NCI-H1436 (cell line): Measurements from ENCODE around the gene NDUFB10.
"Not testable (repeated sequence)": the region's sequence is repeated elsewhere in the genome, so short reads cannot be mapped to it uniquely, and the experiment has no call there.

Experiments used
- DNase-seq: peaks from one replicate; lab custom pipeline; 2025; lab: John Stamatoyannopoulos, UW

Gene NDUFB10

DNA sequence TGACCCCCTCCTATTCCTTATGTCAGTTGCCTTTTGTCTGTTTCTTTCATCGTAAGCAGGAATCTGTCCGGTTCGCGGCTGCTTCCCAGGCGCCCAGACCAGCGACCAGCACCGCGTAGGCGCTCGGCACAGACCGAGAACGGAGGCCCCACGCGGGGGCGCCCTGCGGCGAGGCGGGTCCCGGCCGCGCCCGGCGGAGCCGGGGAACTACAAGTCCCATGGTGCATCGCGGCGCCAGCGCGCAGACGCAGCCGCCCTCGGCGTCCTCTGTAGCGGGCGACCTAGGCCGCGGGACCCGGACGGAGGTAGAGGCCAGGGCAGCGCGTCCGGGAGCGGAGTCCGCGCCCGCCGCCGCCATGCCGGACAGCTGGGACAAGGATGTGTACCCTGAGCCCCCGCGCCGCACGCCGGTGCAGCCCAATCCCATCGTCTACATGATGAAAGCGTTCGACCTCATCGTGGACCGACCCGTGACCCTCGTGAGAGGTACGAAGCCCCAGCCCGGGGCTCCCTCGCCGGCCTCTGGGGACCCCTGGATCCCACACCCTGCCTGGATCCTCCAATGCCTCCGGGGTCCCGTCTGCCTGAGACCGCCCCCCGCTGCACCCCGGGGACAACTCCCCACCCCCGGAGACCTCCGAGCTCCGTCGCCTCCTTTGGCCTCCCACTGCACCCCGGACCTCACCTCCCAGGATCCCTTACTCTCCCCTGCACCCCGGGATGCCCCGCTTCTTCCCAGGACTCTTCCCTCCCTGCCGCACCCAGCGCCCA is at the start of gene NDUFB10:
Gene NDUFB10 (plus strand): TSS at position 270 of the 771 bp plus-strand sequence. CDS start 87 bp downstream, at position 357.
- DNase-seq, result peak; percentile 82

DNA sequence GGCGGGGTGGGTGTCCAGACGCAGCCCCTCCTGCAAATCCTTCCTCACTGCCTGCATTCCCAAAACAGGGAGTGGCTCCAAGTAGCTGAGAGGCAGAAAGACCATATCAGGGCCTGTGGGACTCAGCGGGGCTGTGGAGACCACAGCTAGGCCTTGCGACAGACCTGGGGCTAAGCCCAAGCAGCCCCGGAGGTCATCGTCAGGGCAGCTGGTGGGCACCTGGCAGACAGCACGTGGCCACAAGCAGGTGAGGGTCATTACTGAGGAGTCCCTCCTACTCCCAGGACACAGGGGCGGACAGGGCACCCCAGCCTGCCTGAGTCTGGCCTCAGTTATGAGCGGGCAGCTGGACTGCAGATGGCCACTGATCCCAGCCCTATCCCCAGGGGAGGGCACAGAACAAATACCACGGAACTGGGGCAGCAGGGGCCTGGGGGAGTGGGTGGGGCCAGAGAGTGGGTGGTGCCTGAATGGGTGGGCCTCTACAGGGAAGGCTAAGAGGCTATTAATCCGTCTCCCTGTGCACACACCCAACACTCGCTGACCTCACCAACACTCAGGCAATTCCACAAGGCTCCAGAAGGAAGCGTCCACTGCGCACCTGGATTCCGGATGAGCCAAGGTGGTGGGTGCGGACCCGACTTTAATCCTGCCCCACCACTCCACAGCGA is 49.6 kb upstream of the NDUFB10 start:
- DNase-seq, result no peak

DNA sequence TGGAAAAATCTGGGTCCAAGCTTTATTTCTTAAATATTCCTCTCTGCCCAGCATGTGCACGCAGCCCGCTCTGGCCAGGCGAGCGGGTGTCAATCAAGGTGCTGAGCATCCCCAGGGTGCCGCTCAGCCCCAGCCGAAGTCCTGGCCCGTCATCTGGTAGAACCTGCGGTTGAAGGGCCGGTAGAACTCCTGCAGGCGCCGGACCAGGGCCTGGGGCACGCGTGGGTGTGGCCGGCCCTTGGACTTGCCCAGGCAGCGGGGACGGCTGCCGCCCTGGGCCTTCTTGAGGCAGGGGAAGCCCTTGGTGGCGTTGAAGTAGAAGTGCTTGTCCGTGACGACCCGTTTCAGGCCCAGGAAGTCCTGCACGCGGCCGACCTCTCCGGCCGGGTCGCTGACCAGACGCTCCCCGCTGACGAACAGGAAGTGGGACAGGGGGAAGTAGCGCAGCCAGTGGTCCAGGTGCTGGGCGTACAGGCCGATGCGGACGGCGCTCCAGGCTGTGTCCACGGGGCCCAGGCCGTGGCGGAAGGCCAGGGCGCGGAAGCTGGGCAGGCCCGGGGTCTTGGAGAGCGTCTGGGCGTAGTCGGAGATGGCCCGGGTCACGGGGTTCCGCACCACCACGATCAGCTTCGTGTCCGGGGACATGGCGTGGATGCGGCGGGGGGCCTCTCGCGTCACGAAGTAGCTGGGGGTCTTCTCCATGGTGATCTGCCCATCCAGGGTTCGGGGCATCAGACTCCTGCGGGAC is 47.7 kb upstream of the NDUFB10 start:
- no peak for DNase-seq

DNA sequence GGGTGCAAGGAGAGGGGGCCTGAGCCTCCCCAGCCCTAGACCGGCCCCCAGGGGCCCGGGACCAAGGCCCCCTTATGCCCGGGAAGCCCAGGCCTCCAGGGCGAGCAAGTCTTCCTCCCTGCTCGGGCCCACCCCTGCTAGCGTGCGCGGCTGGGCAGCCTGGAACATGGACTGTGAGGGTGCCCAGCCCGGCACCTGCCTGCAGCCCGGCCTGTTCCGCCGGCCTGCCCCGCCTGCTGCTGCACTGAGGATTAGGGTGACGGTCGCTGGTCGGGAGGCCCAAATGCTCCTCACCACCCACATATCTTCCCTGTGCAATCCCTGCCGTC is 47.2 kb upstream of the NDUFB10 start:
- no peak for DNase-seq

DNA sequence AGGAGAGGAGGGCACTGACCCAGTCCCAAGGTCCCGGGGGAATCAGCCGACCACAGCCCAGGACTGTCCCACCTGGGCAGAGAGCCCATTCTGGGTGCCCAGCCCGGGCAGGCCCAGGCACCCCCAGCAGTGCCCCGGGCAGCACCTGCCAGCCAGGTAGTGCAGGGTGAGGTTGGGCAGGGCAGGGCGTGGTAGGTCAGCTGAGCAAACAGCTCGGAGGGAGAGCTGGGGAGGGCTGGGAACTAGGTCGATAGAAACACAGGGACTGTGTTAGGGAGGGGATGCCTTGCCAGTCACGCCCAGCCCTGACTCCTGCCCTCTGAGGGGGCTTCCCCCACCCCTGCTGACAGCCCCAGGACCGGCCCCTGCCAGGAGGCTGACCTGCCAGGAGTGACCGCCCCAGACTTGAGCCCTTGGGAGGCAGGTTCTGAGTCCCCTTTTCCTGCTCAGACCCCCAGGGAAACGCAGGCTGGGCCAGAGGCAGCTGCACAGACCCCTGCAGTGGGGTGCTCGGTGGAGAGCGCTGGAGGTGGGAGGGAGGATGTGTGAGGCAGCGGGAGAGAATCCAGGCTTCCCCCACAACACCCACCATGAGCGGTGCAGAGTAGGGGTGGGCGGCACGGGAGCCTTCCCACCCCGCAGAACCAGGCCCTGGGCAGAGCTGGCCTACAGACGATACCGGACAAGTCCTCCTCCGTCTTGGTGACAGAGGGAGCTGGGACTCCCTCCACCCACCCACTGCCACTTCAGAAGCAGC is 45.8 kb upstream of the NDUFB10 start:
- DNase-seq, result no peak

DNA sequence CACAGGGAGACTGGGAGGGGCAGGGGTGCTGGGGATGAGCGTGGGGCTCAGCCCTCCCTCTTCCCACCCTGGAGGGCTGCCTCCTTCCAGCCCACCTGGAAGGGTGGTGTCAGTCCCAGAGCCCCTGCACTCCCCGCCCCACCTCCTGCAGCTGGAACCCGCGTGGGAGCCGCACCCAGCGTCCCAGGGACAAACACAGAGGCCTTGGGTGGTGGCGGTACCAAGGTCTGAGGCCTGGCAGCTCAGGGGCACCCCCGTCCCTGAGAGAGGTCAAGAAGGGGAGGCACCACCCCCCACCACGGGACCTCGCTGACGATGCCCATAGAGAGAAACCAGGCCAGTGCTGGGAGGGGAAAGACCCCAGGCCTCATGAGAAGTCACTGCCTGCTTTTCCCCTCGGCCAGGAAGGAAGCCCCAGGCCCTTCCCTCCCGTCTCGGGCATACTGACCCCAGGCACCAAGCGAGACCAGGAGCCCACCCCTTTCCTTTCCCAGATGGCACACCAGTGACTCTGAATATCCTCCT is 45.2 kb upstream of the NDUFB10 start:
- DNase-seq, result no peak

DNA sequence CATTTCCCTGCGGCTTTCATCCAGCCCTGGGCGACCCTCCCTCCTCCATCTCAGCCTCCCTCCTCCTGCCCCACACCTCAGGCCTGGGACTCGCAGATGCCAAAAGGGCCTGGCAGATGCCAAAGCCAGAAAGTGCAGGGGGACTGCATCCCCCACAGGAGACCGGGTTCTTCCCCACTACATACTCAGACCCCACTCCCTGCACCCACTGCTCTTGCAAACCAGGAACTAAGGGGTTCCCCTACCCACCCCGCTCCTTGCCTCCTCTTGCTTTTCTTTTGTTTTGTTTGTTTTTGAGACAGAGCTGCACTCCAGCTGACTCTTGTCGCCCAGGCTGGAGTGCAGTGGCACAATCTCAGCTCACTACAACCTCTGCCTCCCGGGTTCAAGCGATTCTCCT is 44.4 kb upstream of the NDUFB10 start:
- DNase-seq, result no peak

DNA sequence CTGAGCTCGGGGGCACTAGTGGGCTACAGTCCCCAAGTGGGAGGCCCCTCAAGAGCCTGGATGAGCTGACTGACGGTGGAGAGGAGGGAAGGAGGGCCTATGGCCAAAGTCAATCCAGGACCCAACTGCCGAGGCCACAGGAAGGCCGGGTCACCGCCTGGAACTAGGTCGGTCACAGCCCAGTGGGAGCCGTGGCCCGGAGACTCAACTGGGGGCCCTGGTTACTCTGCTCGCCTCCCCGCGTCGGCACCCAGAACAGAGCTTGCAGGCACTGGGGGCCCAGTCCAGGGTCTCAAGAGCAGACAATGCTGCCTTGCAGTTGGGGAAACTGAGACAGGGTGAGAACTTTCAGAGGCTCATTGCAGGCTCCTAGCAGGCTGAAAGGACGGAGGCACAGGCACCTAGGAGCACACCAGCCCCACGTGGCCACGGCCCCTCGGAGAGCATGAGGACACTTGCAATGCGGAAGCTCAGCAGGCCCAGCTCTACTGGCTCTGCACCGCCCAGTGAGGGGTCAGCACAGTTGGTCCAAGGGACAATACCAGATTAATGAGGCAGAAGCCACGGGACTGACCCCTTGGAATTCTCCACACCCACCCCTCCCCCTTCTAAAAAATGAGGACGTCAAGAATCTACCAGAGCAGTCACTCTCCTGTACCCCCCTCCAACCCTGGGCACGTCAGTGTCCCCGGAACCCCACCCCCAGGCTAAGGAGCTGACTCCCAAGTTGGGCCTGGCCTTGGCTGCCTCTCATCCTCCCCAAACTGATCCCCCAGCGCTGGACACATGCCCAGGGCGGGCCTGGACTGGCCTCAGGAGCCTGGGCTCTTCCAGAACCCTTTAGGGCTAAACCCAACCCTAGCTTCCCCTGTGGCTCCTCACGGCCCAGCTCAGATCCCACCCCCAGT is 43.4 kb upstream of the NDUFB10 start:
- no peak for DNase-seq

DNA sequence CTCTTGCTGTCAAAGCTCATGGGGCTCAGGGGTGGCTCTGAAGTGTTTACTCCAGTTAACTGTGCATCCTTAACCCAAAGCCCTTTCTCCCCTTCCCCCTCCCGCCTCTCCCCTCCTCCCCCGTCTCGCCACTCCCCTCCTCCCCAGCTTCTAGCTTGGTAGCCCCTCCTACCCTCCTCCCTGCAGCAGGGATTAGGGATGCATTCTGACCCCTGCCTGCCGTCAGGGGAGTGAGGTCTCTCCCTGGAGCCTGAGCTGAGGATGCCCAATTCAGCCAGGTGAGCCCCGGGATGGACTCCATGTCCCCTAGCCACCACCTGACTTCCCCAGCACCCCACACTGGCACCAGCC is 42.7 kb upstream of the NDUFB10 start:
- DNase-seq, result no peak

DNA sequence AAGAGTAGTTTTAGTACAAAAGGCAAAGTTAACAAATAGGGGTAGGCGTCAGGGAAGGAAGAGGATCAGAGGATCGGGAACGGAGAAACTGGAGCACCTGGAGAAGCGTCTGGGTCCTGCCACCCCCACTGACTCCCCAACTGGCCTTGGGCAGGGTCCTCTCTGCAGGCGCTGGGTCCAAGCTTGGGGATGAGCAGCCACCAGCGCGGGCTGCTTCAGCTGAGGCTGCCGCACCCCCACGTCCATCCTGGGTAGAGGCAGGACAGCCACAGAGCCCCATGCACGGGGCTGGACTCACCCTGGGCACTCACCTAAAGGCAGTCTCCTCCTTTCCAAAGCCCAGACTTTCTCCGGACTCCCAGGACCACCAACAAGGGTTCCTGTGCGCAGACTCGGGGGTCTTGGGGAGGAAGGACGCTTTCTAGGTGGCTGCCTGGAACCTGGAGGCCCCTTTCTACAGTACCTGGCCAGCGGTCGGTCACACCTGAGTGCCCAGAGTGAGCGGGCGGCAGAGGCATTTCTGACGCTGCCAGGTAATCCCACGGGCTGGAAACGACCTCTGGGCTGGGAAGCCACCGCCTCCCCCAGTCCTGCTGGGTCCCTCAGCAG is 42.2 kb upstream of the NDUFB10 start:
- no peak for DNase-seq

DNA sequence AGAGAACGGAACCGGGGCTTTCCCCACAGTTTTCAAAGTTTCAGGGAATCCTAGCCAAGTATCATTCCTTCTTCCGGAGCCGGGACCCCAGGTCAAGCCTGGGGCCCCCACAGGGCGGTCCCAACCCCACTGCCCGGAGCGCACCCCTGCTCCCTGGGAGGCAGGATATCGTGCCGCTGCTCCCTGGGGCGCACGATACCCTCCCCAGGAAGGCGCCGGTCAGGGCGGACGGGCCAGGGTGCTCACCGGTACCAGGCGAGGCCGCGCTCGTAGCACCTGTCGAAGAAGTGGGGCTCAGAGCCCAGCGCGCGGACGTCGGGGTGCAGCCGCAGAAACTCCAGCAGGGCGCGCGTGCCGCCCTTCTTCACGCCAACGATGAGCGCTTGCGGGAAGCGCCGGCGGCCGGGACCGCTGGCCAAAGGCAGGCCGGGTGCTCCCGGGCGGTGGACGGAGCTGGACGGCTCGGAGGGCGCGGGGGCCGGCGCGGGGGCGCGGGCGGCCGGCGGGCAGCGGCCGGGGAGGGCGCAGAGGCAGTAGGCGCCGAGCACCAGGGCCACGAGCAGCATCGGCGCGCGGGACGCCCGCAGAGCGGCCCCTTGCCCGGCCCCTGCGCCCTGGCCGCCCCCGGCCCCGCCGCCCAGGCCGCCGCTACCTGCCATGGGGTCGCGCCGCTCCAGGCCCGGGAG is 41.5 kb upstream of the NDUFB10 start:
- no peak for DNase-seq

DNA sequence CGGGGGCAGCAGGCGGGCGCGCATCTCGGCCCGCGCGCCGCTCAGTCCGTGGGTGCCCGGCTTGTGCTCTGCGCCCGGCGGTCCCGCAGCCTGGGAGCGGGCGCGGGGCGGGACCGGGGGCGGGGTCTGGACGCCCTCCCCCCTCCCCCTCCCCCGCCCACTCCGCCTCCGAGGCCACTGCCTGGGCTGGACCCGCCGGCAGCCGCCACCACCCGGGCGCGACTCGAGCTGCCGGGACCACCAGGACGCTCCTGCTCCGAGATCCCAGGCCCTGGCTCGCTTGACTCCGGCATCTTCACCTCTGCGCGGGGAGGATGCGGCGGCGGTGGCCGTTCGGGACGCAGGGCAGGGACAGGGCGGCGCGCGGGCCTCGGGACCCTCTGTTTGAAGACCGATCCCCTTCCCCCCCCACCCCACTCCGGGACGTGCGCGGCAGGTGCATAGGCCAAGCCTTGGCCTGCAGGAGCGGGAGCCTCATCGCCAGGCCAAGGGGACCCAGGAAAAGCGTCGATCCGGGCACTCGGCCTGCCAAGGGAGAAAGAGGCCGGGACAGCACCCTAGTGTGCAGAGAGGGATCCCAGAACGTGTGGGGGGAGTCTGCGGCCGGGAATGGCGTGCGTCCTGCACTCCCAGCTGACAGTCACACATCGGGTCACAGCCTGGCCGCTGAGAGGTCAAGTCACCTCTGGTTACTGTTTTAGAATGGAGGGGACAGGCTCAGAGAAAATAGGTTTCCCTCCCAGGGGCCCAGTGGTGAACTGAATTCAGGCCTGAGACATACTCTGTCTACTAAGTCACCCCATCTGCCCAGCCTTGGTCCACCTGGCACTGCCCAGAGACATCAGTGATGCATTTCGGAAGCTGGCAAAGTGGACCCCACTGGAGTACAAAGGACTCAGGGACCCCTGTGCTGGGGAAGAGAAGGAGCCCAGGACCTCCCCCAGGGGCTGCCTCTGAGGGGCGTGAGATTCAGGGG is 40.7 kb upstream of the NDUFB10 start, which contains the start of gene HS3ST6:
Gene HS3ST6 (minus strand): TSS at position 65 of the 976 bp plus-strand sequence. CDS start 92 bp downstream, outside the sequence.
- DNase-seq, result no peak

DNA sequence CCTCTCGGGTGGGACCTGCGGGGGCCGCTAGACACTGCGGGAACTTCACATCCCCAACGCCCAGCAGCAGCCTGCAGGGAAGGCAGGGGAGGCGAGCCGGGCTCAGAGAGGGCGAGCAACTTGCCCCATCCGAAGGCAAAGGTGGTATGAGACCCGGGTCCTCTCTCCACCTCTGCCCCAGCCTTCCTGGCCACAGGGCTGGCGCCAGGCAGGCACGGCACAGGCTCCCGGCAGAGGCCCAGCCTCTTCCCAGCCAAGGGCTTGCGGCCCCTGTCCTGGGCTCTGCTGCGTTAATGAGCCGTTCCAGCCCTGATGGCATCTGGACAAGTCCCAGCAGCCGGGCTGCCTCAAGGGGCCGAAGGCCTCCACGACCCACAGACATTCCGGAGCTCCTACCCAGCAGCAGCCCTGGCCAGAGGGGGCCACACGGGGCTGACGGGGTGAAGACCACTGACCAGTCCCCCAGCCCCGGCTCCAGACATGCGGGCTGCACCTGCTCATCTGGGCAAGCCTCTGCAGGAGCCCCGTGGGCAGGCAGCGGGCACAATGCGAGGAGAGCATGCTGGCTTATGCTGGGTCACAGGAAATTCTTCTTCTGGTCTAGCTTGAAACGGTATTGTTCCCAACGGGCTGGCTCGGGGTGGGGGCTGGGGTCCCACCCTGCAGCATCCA is 39.9 kb upstream of the NDUFB10 start:
- no peak for DNase-seq

DNA sequence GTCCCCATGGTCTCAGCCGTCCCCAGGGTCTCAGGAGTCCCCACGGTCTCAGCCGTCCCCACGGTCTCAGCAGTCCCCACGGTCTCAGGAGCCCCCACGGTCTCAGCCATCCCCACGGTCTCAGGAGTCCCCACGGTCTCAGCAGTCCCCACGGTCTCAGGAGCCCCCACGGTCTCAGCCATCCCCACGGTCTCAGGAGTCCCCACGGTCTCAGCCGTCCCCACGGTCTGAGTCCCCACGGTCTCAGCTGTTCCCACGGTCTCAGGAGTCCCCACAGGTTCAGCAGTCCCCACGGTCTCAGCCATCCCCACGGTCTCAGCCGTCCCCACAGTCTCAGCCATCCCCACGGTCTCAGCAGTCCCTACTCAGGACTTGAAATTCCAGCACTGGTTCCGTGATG is 39.2 kb upstream of the NDUFB10 start:
- not testable (repeated sequence) for DNase-seq

DNA sequence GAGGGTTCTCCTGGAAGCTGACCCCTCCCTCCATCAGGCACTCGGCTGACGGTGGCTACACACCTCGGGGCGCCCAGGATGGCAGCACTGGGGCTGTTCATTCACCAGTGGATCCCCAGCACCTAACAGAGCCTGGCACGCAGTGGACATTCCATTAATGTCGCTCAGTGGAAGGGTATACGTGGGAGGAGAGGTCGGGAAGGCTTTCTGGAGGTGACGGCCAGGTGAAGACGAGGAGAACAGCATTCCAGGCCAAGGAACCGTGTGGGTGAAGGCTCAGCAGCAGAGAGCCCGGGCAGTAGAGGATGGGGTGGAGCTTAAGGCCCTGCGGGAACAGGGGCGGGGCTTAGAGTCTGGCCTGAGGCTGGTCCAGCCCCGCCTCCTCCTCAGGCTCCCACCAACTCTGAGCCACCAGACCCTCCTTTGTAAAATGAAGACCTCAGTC is 38.6 kb upstream of the NDUFB10 start:
- DNase-seq, result peak; percentile 68

DNA sequence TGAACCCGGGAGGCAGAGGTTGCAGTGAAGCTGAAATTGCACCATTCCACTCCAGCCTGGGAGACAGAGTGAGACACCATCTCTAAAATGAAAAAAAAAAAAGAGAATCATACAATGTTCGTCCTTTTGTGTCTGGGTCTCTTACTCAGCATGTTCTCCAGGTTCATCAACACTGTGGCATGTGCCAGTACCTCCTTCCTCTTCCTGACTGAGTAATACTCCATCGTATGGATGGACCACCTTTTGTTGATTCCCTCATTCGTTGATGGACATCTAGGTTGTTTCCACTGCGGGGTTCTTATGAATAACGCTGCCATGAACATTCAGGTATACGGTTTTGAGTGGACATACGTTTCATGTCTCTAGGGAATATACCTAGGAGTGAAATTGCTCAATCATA is 37.0 kb upstream of the NDUFB10 start:
- DNase-seq, result no peak

DNA sequence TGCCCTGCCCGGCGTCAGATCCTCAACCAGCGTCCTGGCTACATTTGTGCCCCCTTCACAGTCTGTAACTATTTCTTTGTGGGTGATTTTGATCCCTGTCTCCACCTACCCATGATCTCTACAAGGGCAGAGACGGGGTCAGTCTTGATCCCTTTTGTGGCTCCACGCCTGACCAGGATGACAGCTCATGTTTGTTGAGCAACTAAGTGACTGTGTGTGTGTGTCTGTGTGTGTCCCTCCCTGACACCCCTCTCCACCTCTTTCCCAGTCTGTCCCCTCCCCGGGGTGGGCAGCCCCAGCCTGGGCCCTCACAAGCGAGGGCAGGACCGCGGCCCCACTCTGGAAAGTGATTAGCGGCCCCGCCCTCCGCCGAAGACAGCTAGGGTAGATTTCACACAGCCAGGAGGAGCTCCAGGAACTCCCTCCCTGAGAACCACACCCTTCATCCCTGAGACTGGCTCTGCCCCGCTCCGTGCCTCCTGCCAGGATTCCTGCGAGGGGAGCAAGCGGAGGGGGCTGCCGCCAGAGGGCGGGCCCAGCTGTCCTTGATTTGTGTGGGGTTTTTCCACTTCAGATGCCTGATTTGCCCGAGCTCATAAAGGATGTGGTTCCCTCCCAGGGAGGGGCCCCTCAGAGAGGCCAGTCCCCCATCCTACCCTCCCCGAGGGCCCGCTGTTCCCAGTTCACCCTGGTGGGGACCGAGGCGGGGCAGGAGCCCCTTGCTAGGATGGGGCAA is 35.9 kb upstream of the NDUFB10 start:
- peak; percentile 24 for DNase-seq
